Mammary epithelial cell (primary cell): ENCODE data around the gene SCAI.
"Not testable (repeated sequence)": the region's sequence is repeated elsewhere in the genome, so short reads cannot be mapped to it uniquely, and the experiment has no call there.

Source experiments
- CTCF ChIP-seq, 2 donors: IDR thresholded peaks in 1 of 2; conservative IDR thresholded peaks in 1 of 2; 2 replicates each; pipeline ENCODE4 v1.5.1; 2011 to 2012; ENCODE audit warnings: inconsistent platforms in 2 of 2, low read length in 2 of 2, mild to moderate bottlenecking in 2 of 2, control low read depth in 1 of 2, low read depth in 1 of 2; ENCODE audit not compliant: insufficient read depth in 1 of 2; ENCODE audit errors: extremely low read depth in 1 of 2
- EZH2 ChIP-seq: IDR thresholded peaks from 2 replicates; pipeline ENCODE4 v1.6.1; 2012; ENCODE audit warnings: low read length, inconsistent platforms, borderline replicate concordance

- not testable (repeated sequence) for TF ChIP-seq CTCF (conservative IDR thresholded peaks at IDR 0.05 in 1 of 2, IDR thresholded peaks at IDR 0.05 in 1 of 2; ENCODE audit: extremely low read depth in 1 of 2, insufficient read depth in 1 of 2, low read depth in 1 of 2, low read length in 2 of 2); EZH2
Measured at GRCh38 chr9:125181756-125182155, 38.4 kb upstream of the SCAI start.
